OCI-LY1 (cell line): Measurements from ENCODE around the gene SZRD1.

Source experiments
- H2AFZ ChIP-seq: fragments of 200-600 bp; sonication (generic), shearing (Covaris generic); 2 replicates; pipeline ENCODE4 v1.6.0; 2014; ENCODE audit warnings: antibody characterized with exemption, mild to moderate bottlenecking, low read length
- H3F3A ChIP-seq: fragments of 200-600 bp; sonication (generic), shearing (Covaris generic); 2 replicates; pipeline ENCODE4 v1.6.0; 2014; ENCODE audit warnings: mild to moderate bottlenecking, antibody characterized with exemption, low read length, moderate library complexity; ENCODE audit not compliant: insufficient read depth
- H3K27ac ChIP-seq: fragments of 200-600 bp; sonication (generic); 2 replicates; pipeline ENCODE4 v1.5.1; 2014; ENCODE audit warnings: low read length, mixed run types, mild to moderate bottlenecking, low read depth; ENCODE audit not compliant: poor library complexity, severe bottlenecking
- H3K27me3 ChIP-seq: fragments of 200-600 bp; sonication (generic); 2 replicates; pipeline ENCODE4 v1.6.0; 2014; ENCODE audit warnings: antibody characterized with exemption, mild to moderate bottlenecking, low read length, moderate library complexity; ENCODE audit not compliant: insufficient read depth
- H3K36me3 ChIP-seq: fragments of 200-600 bp; sonication (generic); 2 replicates; pipeline ENCODE4 v1.6.1; 2014; ENCODE audit warnings: mild to moderate bottlenecking, antibody characterized with exemption, low read length, moderate library complexity, mixed read lengths; ENCODE audit not compliant: insufficient read depth
- H3K4me1 ChIP-seq: fragments of 200-600 bp; sonication (generic); 2 replicates; pipeline ENCODE4 v1.5.1; 2014; ENCODE audit warnings: mild to moderate bottlenecking, low read length, moderate library complexity; ENCODE audit not compliant: insufficient read depth, severe bottlenecking
- H3K4me2 ChIP-seq: fragments of 200-600 bp; sonication (generic), shearing (Covaris generic); 2 replicates; pipeline ENCODE4 v1.6.1; 2014; ENCODE audit warnings: low read length
- H3K4me3 ChIP-seq: fragments of 200-600 bp; sonication (generic); 2 replicates; pipeline ENCODE4 v1.5.1; 2014; ENCODE audit warnings: low read length, low read depth, mild to moderate bottlenecking, mixed read lengths; ENCODE audit not compliant: poor library complexity, severe bottlenecking
- H3K79me2 ChIP-seq: fragments of 200-600 bp; shearing (Covaris generic); 2 replicates; pipeline ENCODE4 v1.6.1; 2016; ENCODE audit warnings: mixed run types, low read length, mixed read lengths; ENCODE audit not compliant: insufficient read depth
- H3K9ac ChIP-seq: fragments of 200-600 bp; sonication (generic), shearing (Covaris generic); 2 replicates; pipeline ENCODE4 v1.6.1; 2014; ENCODE audit warnings: mild to moderate bottlenecking, low read length, mixed read lengths
- H3K9me2 ChIP-seq: fragments of 200-600 bp; sonication (generic), shearing (Covaris generic); 2 replicates; pipeline ENCODE4 v1.6.1; 2014; ENCODE audit warnings: low read depth, mild to moderate bottlenecking, low read length, mixed read lengths
- H3K9me3 ChIP-seq: fragments of 200-600 bp; shearing (Covaris generic); 2 replicates; pipeline ENCODE4 v1.6.1; 2014; ENCODE audit warnings: low read length, mixed read lengths
- H4K20me1 ChIP-seq: fragments of 200-600 bp; sonication (generic), shearing (Covaris generic); 2 replicates; pipeline ENCODE4 v1.6.0; 2016; ENCODE audit warnings: mild to moderate bottlenecking, low read length; ENCODE audit not compliant: insufficient read depth
- EZH2 ChIP-seq: fragments of 200-600 bp; sonication (generic), shearing (Covaris generic); IDR thresholded peaks from 2 replicates; pipeline ENCODE4 v1.8.0; 2017; ENCODE audit warnings: borderline replicate concordance, mixed run types, mild to moderate bottlenecking, antibody characterized with exemption, low read length, moderate library complexity, mixed read lengths
- TF ChIP-seq, protein P1 (sequence below): fragments of 200-600 bp; sonication (generic), shearing (Covaris generic); IDR thresholded peaks from 2 replicates; pipeline ENCODE4 v1.5.1; 2017; ENCODE audit warnings: mild to moderate bottlenecking, antibody characterized with exemption, low read length, moderate library complexity, mixed read lengths

The SZRD1 gene, protein sequence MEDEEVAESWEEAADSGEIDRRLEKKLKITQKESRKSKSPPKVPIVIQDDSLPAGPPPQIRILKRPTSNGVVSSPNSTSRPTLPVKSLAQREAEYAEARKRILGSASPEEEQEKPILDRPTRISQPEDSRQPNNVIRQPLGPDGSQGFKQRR

DNA sequence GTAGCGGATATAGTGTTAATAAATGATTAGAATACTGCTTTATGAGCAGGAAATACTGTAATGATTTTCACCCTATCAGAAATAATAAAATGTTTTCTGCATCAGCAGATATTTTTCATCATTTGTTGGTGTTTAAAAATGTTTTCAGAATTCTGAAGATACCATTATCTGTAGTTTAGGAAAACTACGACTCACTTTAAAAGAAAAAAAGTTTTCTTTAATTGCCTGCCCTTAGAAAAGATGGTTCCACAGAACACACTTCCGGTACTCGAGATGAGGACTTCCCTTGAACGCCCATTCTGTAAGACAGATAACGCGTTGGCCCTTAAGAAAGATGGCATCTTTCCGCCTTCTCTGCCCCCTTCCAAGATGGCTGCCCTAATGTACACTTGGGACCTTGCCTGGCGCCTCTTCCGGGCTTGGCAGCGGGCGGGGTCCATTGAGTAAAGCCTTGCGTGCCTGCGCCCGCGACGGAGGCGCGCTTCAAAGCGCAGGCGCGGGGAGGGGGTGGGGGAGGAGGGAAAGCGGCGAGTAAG, at the start of gene SZRD1:
Gene SZRD1, plus strand, starts transcription at position 521 of the 536 bp plus-strand sequence. CDS start 16 bp downstream, outside the sequence.
- H2AFZ ChIP-seq: peak within 1 kb of the TSS; percentile 95
- peak within 1 kb of the TSS; percentile 90 for H3K4me3 ChIP-seq
- H3K9me3 ChIP-seq: no peaks in the 10 kb centered on the region
- H3K36me3 ChIP-seq: no peaks in the 10 kb centered on the region
- TF ChIP-seq, protein P1, sequence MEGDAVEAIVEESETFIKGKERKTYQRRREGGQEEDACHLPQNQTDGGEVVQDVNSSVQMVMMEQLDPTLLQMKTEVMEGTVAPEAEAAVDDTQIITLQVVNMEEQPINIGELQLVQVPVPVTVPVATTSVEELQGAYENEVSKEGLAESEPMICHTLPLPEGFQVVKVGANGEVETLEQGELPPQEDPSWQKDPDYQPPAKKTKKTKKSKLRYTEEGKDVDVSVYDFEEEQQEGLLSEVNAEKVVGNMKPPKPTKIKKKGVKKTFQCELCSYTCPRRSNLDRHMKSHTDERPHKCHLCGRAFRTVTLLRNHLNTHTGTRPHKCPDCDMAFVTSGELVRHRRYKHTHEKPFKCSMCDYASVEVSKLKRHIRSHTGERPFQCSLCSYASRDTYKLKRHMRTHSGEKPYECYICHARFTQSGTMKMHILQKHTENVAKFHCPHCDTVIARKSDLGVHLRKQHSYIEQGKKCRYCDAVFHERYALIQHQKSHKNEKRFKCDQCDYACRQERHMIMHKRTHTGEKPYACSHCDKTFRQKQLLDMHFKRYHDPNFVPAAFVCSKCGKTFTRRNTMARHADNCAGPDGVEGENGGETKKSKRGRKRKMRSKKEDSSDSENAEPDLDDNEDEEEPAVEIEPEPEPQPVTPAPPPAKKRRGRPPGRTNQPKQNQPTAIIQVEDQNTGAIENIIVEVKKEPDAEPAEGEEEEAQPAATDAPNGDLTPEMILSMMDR: no peak
- TF ChIP-seq EZH2: no peak
- H3F3A ChIP-seq: no peaks in the 10 kb centered on the region
- H3K79me2 ChIP-seq: peaks cover 43% of the 10 kb centered on the region
- H3K27ac ChIP-seq: peak within 1 kb of the TSS; percentile 55
- no peaks in the 10 kb centered on the region for H4K20me1 ChIP-seq
- H3K4me1 ChIP-seq: peaks cover 31% of the 10 kb centered on the region
- peak within 1 kb of the TSS; percentile 70 for H3K4me2 ChIP-seq
- H3K9me2 ChIP-seq: no peaks in the 10 kb centered on the region
- H3K27me3 ChIP-seq: no peaks in the 10 kb centered on the region
- H3K9ac ChIP-seq: peak within 1 kb of the TSS; percentile 92

DNA sequence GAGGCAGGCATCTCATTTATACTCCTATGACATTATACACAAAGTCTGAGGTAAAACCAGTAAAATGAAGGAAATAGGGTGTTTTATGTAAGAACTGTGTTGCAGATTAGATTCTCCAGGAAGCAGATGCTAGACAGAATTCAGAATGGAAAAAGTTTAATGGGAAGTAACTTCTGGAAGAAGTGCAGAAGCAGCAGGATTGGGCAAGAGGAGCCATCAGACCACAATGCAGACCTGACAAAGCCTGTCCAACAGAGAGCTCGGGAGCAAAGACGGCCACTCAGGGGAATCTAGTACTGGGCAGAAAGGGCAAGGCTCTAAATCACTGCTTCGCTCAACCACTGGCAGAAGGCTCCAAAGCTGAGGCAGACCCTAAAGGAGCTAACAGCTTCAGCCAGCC, 48.5 kb upstream of the SZRD1 start:
- no peaks in the 10 kb centered on the region for H4K20me1 ChIP-seq
- no peak overlapping the region for H3K9ac ChIP-seq
- no peak overlapping the region for H3K4me3 ChIP-seq
- no peaks in the 10 kb centered on the region for H3K27me3 ChIP-seq
- H3K4me2 ChIP-seq: no peak overlapping the region
- H3K36me3 ChIP-seq: peaks cover 22% of the 10 kb centered on the region
- H3K9me3 ChIP-seq: no peaks in the 10 kb centered on the region
- no peaks in the 10 kb centered on the region for H3K9me2 ChIP-seq
- no peak overlapping the region for H2AFZ ChIP-seq
- peaks cover 32% of the 10 kb centered on the region for H3K79me2 ChIP-seq
- peaks cover 11% of the 10 kb centered on the region for H3K4me1 ChIP-seq
- H3K27ac ChIP-seq: no peak overlapping the region
- no peaks in the 10 kb centered on the region for H3F3A ChIP-seq
- TF ChIP-seq, protein P1: no peak
- TF ChIP-seq EZH2: no peak

DNA sequence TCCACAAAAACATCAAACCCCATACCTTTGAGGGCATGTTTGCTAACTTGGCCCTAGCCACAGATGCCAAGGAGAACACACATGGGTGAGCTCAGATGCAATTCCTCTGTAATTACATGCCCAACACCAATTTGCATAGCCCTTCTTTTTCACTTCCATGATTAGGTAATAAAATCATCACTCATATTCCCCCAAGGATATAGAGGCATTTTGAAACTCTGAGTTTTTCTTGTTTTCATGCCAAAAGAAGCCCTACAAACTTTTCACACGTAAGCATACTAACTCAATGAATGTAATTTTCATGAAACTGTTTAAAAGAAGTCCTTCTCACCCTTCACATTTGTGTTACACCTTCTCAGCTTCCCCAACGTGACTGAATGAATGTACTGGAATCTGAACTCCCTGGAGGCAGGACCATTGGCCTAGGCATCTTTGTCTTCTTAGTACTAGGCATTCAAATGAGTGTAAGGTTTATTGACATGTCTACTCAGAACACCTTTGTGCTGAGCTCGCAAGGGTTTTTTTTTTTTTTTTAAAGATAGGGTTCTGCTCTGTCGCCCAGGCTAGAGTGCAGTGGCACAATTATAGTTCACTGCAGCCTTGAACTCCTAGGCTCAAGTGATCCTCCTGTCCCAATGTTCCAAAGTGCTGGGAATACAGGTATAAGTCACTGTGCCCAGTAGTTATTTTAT, 45.7 kb upstream of the SZRD1 start:
- peaks cover 5% of the 10 kb centered on the region for H3K36me3 ChIP-seq
- no peak overlapping the region for H2AFZ ChIP-seq
- no peak overlapping the region for H3K4me3 ChIP-seq
- no peak overlapping the region for H3K4me2 ChIP-seq
- H3K27ac ChIP-seq: no peak overlapping the region
- H4K20me1 ChIP-seq: no peaks in the 10 kb centered on the region
- H3K4me1 ChIP-seq: peaks cover 11% of the 10 kb centered on the region
- no peak overlapping the region for H3K9ac ChIP-seq
- no peaks in the 10 kb centered on the region for H3F3A ChIP-seq
- no peaks in the 10 kb centered on the region for H3K27me3 ChIP-seq
- H3K9me2 ChIP-seq: no peaks in the 10 kb centered on the region
- no peak for TF ChIP-seq EZH2
- TF ChIP-seq, protein P1: no peak
- H3K9me3 ChIP-seq: no peaks in the 10 kb centered on the region
- peaks cover 46% of the 10 kb centered on the region for H3K79me2 ChIP-seq
